Astrocyte of the cerebellum (primary cell): Measurements from ENCODE around the gene PRSS2.

Source experiments
- DNase-seq: peaks from one replicate; pipeline ENCODE4 v3.0.0-alpha.2; 2011; ENCODE audit warnings: low read depth
- H3K4me3 ChIP-seq: 2 replicates; pipeline ENCODE4 v1.5.1; 2011; ENCODE audit warnings: mild to moderate bottlenecking, low read depth, low read length, moderate library complexity
- in situ Hi-C: cut with HindIII; loops from 2 replicates; pipeline ENCODE4 v1.10.0; 2017; ENCODE audit warnings: low sequenced_read_pairs
- TF ChIP-seq, protein P1 (sequence below): IDR thresholded peaks from 2 replicates; pipeline ENCODE4 v1.5.1; 2012; ENCODE audit warnings: low read length, low read depth, moderate library complexity, mild to moderate bottlenecking; ENCODE audit errors: missing control alignments

The PRSS2 gene

DNA sequence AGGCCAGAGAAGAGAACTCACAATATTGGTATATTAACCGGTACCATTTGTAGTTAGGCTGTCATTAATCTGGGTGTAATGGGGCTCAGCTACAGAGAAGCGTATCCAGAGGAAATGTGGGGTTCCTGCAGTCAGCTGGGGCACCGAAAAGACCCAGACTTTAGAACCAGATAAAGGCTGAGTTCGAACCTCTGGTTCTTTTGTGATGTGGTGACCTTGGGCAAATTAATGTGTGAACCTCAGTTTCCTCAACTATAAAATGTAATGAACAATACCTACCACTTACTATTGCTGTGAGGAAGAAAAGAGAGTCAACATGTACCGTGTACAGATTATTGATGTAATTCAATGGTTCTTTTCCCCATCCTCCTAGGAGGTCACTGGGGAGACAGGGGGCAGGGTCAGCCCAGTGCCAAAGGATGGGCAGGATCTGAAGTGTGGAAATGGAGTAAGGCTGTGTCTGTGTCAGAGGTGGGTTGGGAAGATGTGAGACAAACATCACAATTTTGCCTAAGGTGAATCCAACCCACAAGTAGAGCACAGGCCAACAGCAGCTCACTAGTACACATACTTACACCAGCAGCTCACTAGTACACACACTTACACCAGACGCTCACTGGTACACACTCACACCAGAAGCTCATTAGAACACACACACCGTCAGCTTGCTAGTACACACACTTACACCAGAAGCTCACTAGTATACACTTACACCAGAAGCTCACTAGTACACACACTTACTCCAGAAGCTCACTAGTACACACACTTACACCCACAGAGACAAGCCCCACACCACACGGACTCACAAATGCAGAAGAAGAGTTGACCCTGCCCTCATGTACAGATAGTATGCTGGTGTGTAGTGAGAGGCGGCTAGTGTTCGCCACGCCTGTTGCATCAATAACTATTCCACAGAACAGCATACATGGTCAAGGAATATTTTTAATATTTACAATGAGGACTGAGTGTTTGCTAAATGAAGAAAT, 28.0 kb downstream of the PRSS2 start:
- no peak overlapping the region for H3K4me3 ChIP-seq

GRCh38 chr7:142799437-142799835, 28.7 kb downstream of the PRSS2 start:
- H3K4me3 ChIP-seq, result no peak overlapping the region
- in situ Hi-C loops, result no loop called here
- DNase-seq, result no peak
- TF ChIP-seq, protein P1, sequence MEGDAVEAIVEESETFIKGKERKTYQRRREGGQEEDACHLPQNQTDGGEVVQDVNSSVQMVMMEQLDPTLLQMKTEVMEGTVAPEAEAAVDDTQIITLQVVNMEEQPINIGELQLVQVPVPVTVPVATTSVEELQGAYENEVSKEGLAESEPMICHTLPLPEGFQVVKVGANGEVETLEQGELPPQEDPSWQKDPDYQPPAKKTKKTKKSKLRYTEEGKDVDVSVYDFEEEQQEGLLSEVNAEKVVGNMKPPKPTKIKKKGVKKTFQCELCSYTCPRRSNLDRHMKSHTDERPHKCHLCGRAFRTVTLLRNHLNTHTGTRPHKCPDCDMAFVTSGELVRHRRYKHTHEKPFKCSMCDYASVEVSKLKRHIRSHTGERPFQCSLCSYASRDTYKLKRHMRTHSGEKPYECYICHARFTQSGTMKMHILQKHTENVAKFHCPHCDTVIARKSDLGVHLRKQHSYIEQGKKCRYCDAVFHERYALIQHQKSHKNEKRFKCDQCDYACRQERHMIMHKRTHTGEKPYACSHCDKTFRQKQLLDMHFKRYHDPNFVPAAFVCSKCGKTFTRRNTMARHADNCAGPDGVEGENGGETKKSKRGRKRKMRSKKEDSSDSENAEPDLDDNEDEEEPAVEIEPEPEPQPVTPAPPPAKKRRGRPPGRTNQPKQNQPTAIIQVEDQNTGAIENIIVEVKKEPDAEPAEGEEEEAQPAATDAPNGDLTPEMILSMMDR, result no peak

More for the DNA sequence above, 28.0 kb downstream of the PRSS2 start:
- DNase-seq, result no peak
- in situ Hi-C loops, result no loop called here
- TF ChIP-seq, protein P1, result no peak

DNA sequence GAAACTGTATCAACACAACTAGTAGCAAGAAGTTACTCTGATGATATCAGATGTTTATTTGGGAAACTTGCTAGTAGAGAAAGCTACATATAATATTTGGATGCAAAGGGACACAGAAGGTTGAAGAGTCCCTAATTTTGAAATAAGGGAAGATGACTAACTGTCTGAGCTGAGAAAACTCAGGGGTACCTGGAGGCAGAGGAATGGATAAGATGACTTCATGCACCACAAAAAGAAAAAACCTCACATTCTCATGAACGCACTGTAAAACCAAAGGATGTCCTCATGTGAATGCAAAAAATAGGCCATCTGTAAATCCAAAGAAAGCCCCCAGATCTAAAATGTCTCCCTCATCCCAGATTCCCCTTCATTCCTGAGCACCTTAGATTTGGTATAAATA, 29.3 kb downstream of the PRSS2 start:
- no peak overlapping the region for H3K4me3 ChIP-seq
- TF ChIP-seq, protein P1, result no peak
- in situ Hi-C loops, result no loop called here
- no peak for DNase-seq

DNA sequence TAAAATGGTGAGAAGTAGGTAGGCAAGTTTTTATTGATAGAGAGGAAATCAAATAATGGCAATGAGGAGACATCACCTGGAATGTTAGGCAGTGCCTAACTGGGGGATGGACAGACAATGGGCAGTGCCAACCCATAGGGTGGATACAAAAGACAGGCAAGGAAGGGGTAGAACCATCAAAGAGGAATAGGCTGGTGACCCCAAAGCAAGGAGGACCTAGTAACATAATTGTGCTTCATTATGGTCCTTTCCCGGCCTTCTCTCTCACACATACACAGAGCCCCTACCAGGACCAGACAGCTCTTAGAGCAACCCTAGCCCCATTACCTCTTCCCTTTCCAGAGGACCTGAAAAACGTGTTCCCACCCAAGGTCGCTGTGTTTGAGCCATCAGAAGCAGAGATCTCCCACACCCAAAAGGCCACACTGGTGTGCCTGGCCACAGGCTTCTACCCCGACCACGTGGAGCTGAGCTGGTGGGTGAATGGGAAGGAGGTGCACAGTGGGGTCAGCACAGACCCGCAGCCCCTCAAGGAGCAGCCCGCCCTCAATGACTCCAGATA, 30.0 kb downstream of the PRSS2 start:
- in situ Hi-C loops, result no loop called here
- no peak for DNase-seq
- no peak overlapping the region for H3K4me3 ChIP-seq
- TF ChIP-seq, protein P1, result no peak

DNA sequence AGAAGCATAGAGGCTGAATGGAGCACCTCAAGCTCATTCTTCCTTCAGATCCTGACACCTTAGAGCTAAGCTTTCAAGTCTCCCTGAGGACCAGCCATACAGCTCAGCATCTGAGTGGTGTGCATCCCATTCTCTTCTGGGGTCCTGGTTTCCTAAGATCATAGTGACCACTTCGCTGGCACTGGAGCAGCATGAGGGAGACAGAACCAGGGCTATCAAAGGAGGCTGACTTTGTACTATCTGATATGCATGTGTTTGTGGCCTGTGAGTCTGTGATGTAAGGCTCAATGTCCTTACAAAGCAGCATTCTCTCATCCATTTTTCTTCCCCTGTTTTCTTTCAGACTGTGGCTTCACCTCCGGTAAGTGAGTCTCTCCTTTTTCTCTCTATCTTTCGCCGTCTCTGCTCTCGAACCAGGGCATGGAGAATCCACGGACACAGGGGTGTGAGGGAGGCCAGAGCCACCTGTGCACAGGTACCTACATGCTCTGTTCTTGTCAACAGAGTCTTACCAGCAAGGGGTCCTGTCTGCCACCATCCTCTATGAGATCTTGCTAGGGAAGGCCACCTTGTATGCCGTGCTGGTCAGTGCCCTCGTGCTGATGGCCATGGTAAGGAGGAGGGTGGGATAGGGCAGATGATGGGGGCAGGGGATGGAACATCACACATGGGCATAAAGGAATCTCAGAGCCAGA, 31.0 kb downstream of the PRSS2 start:
- TF ChIP-seq, protein P1, result no peak
- H3K4me3 ChIP-seq, result no peak overlapping the region
- in situ Hi-C loops, result no loop called here
- no peak for DNase-seq

DNA sequence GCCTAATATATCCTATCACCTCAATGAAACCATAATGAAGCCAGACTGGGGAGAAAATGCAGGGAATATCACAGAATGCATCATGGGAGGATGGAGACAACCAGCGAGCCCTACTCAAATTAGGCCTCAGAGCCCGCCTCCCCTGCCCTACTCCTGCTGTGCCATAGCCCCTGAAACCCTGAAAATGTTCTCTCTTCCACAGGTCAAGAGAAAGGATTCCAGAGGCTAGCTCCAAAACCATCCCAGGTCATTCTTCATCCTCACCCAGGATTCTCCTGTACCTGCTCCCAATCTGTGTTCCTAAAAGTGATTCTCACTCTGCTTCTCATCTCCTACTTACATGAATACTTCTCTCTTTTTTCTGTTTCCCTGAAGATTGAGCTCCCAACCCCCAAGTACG, 31.5 kb downstream of the PRSS2 start:
- DNase-seq, result no peak
- in situ Hi-C loops, result no loop called here
- H3K4me3 ChIP-seq, result no peak overlapping the region
- TF ChIP-seq, protein P1, result no peak
